PC-9 (cell line): Measurements from ENCODE around the gene SRRT. TPM values are rescaled to one million over a fixed set of nuclear protein-coding genes. Genes with fewer than 3 reads are reported as not detected.
A peak's percentile ranks its signal among the peaks of the same experiment; 100 is the strongest.

Experiments used
- BruUV-seq: library from RNA; stranded (reverse); fragments of 400-500 nt; replicated peaks from 2 replicates; lab custom pipeline; 2021; lab: Mats Ljungman, UMichigan
- CTCF ChIA-PET: fragments of 300-600 bp; sonication (Branson Sonifier 250); formaldehyde crosslinking; loops from one replicate; lab custom pipeline; 2022; ENCODE audit warnings: antibody characterized with exemption; lab: Charles Lee
- POLR2A ChIA-PET: fragments of 300-600 bp; sonication (Branson Sonifier 250); formaldehyde crosslinking; loops from one replicate; lab custom pipeline; 2022; ENCODE audit warnings: antibody characterized with exemption; ENCODE audit not compliant: unreplicated experiment; lab: Charles Lee
- DNase-seq, 2 experiments: peaks; one replicate each; pipeline versions ENCODE4 v3.0.0 to v3.0.0-alpha.2; 2015 to 2022; ENCODE audit warnings: mixed read lengths in 1 of 2
- H2AFZ ChIP-seq: fragments of 200-600 bp; sonication (generic); 2 replicates; pipeline ENCODE4 v1.8.1; 2017; ENCODE audit warnings: antibody characterized with exemption
- H3F3A ChIP-seq: fragments of 200-600 bp; sonication (generic); 2 replicates; pipeline ENCODE4 v1.8.1; 2017; ENCODE audit warnings: antibody characterized with exemption, mild to moderate bottlenecking, low read depth; ENCODE audit not compliant: insufficient read depth
- H3K27ac ChIP-seq: fragments of 200-600 bp; sonication (generic); 2 replicates; pipeline ENCODE4 v1.6.1; 2016; ENCODE audit warnings: mixed run types
- H3K27me3 ChIP-seq: fragments of 200-600 bp; sonication (generic); 2 replicates; pipeline ENCODE4 v1.6.1; 2016; ENCODE audit warnings: low read depth, mixed run types; ENCODE audit not compliant: insufficient read depth
- H3K36me3 ChIP-seq: fragments of 200-600 bp; sonication (generic); 2 replicates; pipeline ENCODE4 v1.6.1; 2016; ENCODE audit warnings: low read depth, mixed run types
- H3K4me1 ChIP-seq: fragments of 200-600 bp; sonication (generic); replicated peaks from 2 replicates; pipeline ENCODE4 v1.6.1; 2016; ENCODE audit warnings: mixed run types; ENCODE audit not compliant: insufficient read depth
- H3K4me2 ChIP-seq: fragments of 200-600 bp; sonication (generic); 2 replicates; pipeline ENCODE4 v1.6.1; 2017; ENCODE audit warnings: mixed run types
- H3K4me3 ChIP-seq: fragments of 200-600 bp; sonication (generic); 2 replicates; pipeline ENCODE4 v1.6.1; 2016; ENCODE audit warnings: mixed run types
- H3K79me2 ChIP-seq: fragments of 200-600 bp; sonication (generic); 2 replicates; pipeline ENCODE4 v1.6.1; 2017; ENCODE audit warnings: low read depth, mixed run types
- H3K9me2 ChIP-seq: fragments of 200-600 bp; sonication (generic); 2 replicates; pipeline ENCODE4 v1.8.1; 2017; ENCODE audit warnings: mild to moderate bottlenecking; ENCODE audit not compliant: insufficient read depth
- H3K9me3 ChIP-seq: fragments of 200-600 bp; sonication (generic); 2 replicates; pipeline ENCODE4 v1.8.1; 2016; ENCODE audit warnings: low read depth; ENCODE audit not compliant: insufficient read depth
- H4K20me1 ChIP-seq: fragments of 200-600 bp; sonication (generic); 2 replicates; pipeline ENCODE4 v1.8.1; 2017; ENCODE audit not compliant: insufficient read depth
- EZH2 ChIP-seq: fragments of 200-600 bp; sonication (generic); IDR thresholded peaks from 2 replicates; pipeline ENCODE4 v1.8.0; 2017; ENCODE audit warnings: antibody characterized with exemption, low read depth
- intact Hi-C: fragments of 100-400 bp; cut with micrococcal nuclease; formaldehyde crosslinking; loops from one replicate; pipeline ENCODE4 v1.10.0; 2022; ENCODE audit not compliant: unreplicated experiment
- total RNA-seq: library from RNA; stranded (reverse); gene quantifications from 2 replicates; pipeline ENCODE4 v1.2.3, GENCODE V29; 2021
- TF ChIP-seq, protein P1 (sequence below): fragments of 200-600 bp; sonication (generic); conservative IDR thresholded peaks from 2 replicates; pipeline ENCODE4 v1.6.1; 2017; ENCODE audit warnings: mixed run types, antibody characterized with exemption, mild to moderate bottlenecking, moderate library complexity

SRRT gene
- total RNA-seq, 1 experiment from 2014 or later: 144 TPM

DNA sequence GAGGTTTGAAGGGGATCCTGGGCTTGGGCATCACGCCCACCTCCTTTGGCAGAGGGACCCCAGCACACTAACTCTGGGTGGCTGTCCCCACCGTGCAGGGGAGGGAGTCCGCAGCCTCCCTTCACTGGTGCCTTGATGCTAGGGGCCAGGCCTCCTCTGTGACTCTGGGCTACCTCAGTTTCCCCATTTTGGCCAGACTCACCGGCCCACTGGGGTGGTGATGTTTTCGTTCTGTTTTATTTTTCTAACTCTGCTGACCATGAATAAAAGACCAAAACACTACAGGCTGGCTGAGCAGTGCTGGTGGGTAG, 8.2 kb upstream of the SRRT start:
- Histone ChIP-seq H3K4me3 (peak overlapping the region; percentile 99; the same call in 1 of the 2 replicates), H3K79me2 (peaks cover 23% of the 10 kb centered on the region), H3K9me2 (no peaks in the 10 kb centered on the region), H3K4me1 (peaks cover 18% of the 10 kb centered on the region), H3K36me3 (no peaks in the 10 kb centered on the region), H3K27ac (peak overlapping the region; percentile 68), H3F3A (peaks cover 23% of the 10 kb centered on the region), H3K4me2 (peak overlapping the region; percentile 95), H3K9me3 (no peaks in the 10 kb centered on the region), H4K20me1 (no peaks in the 10 kb centered on the region), H2AFZ (peak overlapping the region; percentile 97), H3K27me3 (no peaks in the 10 kb centered on the region)
- no peak for TF ChIP-seq EZH2
- TF ChIP-seq, protein P1, sequence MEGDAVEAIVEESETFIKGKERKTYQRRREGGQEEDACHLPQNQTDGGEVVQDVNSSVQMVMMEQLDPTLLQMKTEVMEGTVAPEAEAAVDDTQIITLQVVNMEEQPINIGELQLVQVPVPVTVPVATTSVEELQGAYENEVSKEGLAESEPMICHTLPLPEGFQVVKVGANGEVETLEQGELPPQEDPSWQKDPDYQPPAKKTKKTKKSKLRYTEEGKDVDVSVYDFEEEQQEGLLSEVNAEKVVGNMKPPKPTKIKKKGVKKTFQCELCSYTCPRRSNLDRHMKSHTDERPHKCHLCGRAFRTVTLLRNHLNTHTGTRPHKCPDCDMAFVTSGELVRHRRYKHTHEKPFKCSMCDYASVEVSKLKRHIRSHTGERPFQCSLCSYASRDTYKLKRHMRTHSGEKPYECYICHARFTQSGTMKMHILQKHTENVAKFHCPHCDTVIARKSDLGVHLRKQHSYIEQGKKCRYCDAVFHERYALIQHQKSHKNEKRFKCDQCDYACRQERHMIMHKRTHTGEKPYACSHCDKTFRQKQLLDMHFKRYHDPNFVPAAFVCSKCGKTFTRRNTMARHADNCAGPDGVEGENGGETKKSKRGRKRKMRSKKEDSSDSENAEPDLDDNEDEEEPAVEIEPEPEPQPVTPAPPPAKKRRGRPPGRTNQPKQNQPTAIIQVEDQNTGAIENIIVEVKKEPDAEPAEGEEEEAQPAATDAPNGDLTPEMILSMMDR: no peak
- BruUV-seq: TSS peak; percentile 54
- ChIA-PET CTCF (no interaction called here), POLR2A (interaction anchor here (0.6 kb wide), 1 partner anchor 437 kb away, joined by 3 read pairs; no protein-coding TSS in a partner anchor)
- DNase-seq: no peak
- intact Hi-C loops: loop anchor here (1.0 to 5.0 kb wide), 4 partner anchors 23 to 438 kb away; partner anchors contain the start of genes EPHB4, MEPCE, POP7 and UFSP1

DNA sequence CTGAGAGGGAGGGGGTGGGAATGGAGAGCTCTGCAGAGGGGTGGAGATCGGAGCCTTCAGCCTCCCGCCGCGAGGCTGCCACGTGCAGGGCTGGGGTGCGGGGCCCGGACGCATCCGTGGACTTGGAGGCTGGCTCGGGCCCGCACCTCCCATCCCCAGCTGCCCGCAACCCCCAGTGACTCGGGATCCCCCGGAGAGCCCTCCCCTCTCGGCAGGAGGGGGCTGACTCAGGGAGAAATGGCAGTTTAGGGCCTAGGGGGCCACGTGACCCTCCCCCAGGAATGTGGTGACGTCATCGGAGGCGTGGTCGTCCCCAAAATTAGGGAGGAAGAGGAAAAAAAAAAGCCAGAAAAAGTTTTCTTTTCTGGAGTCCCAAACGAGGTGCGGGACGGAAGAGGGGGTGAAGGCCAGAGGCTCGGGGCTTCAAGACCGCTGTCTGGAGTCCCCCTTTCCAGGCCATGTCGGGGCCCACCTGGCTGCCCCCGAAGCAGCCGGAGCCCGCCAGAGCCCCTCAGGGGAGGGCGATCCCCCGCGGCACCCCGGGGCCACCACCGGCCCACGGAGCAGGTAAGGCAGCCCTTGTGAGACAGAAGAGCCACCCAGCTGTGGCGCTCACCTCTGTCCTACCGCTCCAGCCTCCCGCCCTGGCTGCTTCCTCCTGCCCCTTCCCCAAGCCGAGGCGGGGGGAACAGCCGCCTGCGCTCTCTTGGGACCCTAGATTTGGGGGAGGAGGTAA, 7.7 kb upstream of the SRRT start, which contains the start of gene TRIP6:
Gene TRIP6 (plus strand): TSS at position 348 of the 736 bp plus-strand sequence. CDS start 111 bp downstream, at position 459.
- ChIA-PET CTCF (no interaction called here), POLR2A (interaction anchor here (0.6 kb wide), 1 partner anchor 438 kb away, joined by 3 read pairs; no protein-coding TSS in a partner anchor)
- Histone ChIP-seq H2AFZ (peak within 1 kb of the TSS; percentile 97), H4K20me1 (no peaks in the 10 kb centered on the region), H3K9me3 (no peaks in the 10 kb centered on the region), H3K9me2 (no peaks in the 10 kb centered on the region), H3K36me3 (no peaks in the 10 kb centered on the region), H3K4me2 (peak within 1 kb of the TSS; percentile 95), H3K27ac (peak within 1 kb of the TSS; percentile 68), H3K27me3 (no peaks in the 10 kb centered on the region), H3F3A (peaks cover 23% of the 10 kb centered on the region), H3K4me3 (peak within 1 kb of the TSS; percentile 99), H3K79me2 (peaks cover 23% of the 10 kb centered on the region), H3K4me1 (peaks cover 18% of the 10 kb centered on the region)
- intact Hi-C loops: loop anchor here (1.0 to 5.0 kb wide), 4 partner anchors 22 to 438 kb away; partner anchors contain the start of genes EPHB4, MEPCE, POP7 and UFSP1
- BruUV-seq: TSS peak; percentile 56
- DNase-seq: peak; percentile 80 to 92
- TF ChIP-seq, protein P1: no peak
- TF ChIP-seq EZH2: no peak

DNA sequence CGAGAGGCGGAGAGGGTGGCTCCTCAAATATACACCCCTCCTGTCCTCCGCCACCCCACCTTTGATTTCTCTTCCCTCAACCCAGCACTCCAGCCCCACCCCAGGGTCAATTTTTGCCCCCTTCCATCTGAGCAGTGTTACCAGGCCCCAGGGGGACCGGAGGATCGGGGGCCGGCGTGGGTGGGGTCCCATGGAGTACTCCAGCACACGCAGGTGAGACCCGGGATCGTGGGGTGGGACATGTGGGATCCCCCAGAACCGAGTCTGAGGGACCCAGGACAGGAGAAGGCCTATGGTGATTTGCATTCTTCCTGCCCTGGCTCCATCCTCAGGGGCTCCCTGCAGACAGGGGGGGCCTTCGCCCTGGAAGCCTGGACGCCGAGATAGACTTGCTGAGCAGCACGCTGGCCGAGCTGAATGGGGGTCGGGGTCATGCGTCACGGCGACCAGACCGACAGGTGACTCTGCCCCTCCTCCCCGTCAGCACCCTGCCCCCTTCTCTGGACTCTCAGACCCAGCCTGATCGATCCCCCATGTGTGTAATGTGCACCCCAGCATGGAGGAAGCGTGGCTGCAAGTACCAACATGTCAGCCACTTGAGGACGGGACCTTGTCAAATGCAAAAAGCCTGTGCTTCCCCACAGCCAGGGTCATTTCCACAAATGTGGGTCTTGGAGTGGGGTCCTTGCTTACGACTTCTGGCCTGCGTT, 7.0 kb upstream of the SRRT start:
- Histone ChIP-seq H2AFZ (peak overlapping the region; percentile 97), H3K27ac (peak overlapping the region; percentile 68), H3K9me2 (no peaks in the 10 kb centered on the region), H3K4me1 (peaks cover 18% of the 10 kb centered on the region), H3K27me3 (no peaks in the 10 kb centered on the region), H3K4me3 (peak overlapping the region; percentile 99), H3F3A (peaks cover 30% of the 10 kb centered on the region), H3K79me2 (peaks cover 23% of the 10 kb centered on the region), H3K9me3 (no peaks in the 10 kb centered on the region), H3K36me3 (no peaks in the 10 kb centered on the region), H3K4me2 (peak overlapping the region; percentile 95), H4K20me1 (no peaks in the 10 kb centered on the region)
- CTCF ChIA-PET: no interaction called here
- POLR2A ChIA-PET: no interaction called here
- no peak for TF ChIP-seq EZH2
- TF ChIP-seq, protein P1: no peak
- no peak for DNase-seq
- intact Hi-C loops: loop anchor here (1.0 to 5.0 kb wide), 4 partner anchors 21 to 439 kb away; partner anchors contain the start of genes EPHB4, MEPCE, POP7 and UFSP1
- BruUV-seq: no TSS peak
